ENCODE results near the gene DHCR24.

The DHCR24 gene

DNA sequence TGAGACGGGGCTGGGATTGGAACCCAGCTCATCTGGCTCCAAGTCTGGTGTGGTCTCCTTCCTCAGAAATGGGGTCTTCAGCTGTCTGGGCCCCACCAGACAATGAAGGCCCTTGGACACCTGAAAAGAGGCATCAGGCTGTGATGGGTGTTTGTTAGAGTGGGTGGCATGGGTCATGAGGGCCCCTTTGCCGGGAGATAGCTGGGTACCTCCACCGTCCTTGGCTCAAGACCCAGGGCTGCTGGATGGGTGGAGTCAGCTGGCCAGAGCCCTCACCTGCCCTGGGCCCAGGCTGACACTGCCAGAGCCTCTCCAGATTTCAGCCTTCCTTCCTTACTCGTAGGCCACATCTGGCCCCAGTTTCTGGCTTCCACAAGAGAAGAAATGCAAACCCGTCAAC, 72.4 kb downstream of the DHCR24 start:
- DNase-seq, result no peak

DNA sequence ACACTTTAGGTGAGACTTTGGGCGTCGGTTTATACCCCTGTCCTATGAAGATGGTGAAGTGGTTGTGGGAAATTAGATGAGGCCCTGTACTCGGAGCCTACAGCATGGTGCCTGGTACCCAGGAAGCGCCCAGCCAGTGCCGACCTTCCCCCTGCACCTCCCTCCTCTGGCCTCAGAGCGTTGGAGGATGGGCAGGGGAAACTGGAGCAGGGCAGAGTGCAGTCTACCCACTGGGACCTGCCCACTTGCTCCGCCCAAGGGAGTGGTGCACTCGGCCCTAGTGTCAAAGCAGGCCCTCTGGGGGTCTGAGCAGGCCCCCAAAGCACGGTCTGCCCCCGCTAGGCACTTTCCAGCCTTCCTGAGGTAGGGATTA, 72.9 kb downstream of the DHCR24 start:
- DNase-seq, result no peak

DNA sequence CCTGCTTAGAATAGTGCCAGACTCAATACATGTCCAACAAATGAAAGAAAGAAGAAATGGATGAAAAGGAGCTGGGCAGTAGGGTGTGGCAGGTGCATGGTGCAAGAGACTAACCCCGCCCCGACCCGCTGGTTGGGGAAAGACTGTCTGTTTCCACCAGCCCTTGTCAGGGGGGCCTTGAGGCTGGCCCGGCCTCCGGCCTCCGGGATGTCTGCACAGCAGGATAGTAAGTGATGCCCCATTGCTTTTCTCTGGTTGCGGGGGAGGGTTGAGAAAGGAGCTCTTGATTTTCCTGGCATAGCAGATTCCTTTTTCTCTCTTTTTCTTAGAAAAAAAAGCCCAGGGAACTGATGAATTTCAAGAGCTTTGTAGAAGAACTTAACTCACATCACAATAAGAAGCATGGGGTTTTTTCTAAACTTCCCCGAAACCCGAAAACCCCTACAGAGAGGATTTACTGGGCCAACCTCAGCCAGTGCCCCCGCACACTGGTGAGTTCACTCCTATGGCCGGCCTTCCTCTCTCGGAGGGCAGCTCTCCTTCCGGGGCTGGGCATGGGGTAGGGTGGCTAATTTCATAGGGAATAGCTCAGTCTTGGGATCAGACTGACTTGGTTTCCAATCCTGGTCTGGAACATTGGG, 73.4 kb downstream of the DHCR24 start:
- no peak for DNase-seq

DNA sequence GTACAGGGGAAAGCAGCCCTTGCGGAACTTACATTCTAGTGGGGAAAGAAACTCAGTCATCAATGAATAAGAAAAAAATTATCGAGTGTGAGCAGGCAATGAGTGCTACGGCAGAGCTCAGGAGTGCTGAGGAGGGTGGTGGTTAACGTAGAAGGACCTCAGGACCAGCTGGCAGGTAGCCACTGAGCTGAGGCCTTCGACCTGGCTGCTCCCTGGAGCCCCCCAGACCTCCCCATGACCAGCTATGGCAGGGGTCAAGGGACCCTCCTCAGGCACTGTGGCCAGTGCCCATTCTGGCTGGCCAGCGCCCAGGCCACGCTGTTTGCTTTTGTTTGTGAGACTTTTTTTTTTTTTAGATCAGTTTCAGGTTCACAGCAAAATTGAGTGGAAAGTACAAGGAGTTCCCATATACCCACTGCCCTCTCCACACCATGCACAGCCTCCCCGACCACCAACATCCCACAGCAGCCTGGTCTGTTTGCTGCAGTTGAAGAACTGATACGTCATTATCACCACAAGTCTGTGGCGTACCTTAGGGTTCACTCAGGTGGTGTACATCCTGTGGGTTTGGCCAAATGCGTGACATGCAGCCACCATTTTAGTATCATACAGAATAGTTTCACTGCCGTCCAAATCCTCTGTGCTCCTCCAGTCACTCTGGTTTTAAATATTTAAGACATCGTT, 74.1 kb downstream of the DHCR24 start:
- no peak for DNase-seq

DNA sequence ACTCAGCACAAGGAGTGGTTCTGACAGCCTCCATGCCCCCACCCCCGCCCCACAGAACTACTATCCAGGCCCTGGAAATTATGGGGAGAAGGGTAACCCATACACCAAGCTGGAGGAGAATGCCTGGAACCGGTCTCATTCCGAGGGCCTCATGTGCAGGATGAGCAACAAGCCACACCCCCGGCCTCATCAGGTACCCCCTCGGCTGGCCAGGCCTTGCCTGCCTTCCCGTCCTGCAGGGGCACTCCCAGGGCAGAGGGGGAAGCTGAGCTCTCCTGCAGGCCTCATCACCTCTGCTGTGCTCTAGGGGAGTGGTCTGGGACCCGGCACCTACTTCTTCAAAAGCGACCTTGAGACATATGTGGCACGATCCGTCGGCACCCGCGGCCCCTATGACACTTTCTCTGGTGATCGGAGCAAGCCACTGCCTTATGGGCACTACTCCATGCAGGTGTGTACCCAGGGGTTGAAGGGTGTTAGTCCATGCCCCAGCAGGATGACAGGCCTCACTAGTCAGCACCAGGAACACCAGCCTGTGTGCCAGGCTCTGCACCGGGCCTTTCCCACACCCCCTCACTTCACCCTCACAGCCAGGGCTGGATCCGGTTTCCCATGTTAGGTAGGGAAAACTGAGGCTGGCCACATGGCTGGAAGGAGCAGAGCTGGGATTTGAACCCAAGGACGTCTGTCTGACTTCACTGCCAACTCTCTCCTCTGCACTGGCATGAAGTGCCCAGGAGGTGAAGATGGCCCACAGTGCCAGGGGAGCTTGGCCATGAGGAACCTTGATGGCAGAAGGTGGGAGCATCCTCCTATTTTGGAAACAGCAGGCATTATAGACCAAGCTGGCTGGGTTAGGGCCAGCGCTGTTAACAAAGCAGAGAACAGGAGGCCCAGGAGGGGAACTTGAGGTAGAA, 75.0 kb downstream of the DHCR24 start:
- no peak for DNase-seq

DNA sequence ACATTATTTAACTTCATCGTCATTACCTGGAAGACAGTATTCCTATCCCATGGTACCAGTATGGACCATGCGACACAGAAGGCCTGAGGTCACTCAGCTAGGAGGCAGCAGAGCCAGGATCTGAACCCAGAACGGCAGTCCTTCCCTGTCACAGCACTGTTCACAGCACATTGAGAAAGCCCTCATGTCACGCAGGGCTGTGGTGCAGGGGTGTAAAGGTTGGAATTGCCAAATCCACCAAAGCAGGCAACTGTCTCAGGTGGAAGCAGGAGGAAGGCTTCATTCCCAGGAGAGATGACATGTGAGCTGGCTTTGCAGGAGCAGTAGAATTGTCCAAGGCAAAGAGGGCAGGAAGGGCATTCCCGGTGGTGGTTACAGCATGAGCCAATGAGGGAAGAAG, 75.9 kb downstream of the DHCR24 start:
- DNase-seq, result no peak

DNA sequence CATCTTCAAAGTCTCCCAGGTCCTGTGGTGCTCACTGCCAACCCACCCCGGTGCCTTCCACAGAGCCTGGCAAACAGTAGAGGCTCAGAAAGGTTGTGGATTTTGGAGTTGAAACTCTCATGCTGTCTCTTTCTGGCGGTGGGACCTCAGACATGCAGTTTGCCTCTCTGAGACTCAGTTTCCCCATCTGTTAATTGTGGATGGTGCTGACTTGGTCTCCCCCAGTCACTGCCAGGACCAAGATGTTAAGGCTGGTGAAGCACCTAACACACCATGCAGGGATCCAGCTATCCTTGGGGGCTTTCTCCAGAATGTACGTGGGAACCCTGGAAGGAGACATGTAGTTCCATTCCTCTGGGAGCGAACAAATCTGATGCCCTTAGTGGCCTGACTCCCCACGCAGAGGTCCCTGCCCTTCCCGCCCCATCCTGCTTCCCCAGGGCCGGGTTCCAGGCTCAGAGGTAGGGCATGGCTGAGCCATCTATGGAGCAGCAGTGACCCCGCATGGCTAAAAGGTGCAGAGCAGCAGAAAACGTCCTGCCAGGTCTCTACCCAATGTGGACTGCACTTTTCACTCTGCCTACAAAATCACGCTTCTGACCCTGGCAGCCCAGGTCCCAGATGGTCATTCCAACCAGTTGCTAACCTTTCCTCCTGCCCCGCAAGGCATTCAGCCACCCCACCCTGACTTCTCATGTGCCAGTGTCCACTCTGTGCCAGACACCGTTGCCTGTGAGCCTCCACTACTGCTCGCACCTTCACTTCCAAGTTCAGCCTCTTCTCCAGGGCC, 76.6 kb downstream of the DHCR24 start:
- peak; percentile 41 for DNase-seq

DNA sequence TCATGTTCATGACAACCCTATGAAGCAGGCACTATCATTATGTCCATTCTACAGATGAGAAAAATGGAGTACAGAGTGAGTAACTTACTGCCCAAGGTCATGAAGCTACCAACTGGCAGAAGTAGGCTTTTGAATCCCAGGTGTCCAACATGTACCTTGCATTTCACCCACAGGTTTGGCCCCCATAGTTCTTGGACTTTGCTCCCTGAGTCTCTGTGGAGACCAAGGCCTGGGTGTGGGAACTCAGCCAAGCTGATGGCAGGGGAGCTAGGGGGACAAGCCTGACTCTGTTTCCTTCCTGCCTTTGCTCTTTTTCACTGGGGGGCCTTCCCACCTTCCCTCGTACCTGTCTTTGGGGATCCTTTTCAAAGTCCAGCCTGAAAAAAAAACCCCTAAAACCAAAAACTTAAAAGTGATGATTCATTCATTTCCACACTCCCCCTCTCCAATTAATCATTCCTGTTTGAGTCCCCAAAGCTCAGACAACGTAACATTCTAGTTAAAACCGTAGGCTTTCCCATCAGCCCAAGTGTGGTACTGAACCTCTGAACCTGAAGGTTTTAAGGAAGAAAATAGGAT, 77.4 kb downstream of the DHCR24 start:
- DNase-seq, result no peak

DNA sequence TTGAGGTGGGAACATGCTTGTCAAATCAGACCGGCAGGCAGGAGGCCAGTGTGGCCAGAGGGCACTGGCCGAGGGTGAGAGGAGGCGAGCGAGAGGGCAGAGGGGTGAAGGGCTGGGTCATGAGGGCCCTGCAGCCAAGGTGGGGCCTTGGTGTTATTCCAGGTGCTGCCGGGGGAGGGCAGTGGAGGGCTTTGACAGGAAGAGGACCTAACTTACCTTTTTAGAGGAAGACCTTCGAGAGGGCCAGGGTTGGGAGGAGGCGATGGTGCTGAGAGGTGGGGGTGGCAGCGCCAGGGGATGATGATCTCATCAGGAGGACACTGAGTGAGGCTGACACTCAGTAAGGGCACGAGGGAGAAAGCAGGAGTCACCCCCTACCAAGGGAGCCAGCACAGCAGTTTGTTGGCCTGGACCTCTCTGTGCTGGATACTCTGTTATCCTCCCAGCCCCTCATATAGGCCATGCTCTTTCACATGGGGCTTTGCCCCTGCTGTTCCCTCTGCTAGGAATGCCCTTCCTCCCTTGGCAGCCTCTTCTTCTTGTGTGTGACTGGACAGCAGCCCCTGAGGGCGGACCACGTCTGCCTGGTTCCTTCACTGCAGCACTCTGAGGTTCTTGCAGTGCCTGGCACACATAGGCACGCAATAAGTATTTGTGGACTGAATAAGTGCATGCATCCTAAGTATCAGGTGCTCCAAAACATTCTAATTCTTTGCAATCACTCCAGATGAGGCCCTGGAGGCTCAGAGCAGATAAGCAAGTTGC, 78.4 kb downstream of the DHCR24 start:
- DNase-seq, result no peak

DNA sequence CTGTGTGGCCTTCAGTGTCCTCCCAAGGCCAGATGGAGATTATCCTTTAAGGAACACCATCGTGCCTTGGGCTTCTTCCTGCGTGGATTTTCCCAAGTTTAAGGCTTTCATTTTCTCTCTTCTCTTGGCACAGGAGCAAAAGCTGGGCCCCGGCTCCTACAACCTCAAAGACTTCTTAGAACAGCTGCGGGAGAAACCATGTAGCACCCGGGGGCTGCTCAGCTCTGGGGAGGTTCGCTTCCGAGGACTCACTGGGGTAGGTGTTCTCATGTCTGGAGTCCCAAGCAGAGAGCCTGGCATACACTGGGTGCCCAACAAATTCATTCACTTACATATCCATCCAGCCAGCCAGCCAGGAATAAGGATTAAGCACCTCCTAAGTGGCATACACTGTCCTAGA, 79.2 kb downstream of the DHCR24 start:
- DNase-seq, result no peak

DNA sequence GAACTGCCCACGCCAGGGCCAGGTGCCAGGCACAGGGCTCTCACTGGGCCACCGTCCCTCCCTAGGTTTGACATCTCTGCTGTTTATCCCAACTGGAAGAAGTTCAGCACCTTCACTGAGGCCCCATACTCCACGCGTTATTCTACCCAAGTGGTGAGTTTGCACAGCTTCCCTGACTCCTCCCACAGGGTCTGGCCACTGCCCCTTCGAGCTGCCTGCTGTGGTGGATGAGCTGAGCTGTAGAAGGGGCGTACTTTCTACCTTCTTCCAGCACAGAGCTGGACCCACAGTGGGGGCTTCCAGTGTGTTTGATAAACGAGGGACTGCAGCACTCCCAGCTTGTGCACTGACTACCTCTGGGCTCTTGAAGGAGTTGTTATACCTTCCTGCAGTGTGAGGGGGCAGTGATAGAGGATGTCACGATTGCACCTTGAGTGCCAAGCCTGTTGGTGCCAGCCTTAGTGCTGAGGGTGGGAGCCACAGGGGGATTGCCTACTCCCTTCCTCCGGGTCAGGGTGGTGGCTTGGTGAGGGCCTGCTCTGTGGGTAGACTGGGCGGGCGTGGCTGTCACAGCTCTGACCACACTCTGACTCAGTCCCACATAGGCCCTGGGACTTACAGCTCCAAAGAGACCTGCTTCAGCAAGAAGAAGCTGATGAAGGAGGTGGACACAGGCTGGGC, 79.9 kb downstream of the DHCR24 start:
- no peak for DNase-seq

DNA sequence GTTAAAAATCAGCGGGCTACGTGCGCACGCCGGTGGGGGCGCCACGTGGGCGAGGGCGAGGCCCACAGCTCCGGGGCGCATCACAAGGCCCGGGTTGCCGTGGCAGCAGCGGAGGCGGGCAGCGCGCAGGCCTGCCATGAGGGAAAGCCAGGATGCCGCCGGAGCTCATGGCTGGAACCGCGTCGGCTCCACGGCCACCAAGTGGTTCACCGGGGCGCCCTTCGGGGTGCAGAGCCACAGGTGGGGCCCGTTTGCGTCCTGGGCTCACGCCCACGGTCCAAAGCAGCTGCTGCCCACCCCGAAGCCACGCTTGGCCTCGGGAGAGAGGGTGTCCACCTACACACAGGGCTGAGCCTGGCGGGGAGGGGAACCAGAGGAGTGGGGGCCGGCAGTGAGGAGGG, 81.0 kb downstream of the DHCR24 start:
- no peak for DNase-seq

DNA sequence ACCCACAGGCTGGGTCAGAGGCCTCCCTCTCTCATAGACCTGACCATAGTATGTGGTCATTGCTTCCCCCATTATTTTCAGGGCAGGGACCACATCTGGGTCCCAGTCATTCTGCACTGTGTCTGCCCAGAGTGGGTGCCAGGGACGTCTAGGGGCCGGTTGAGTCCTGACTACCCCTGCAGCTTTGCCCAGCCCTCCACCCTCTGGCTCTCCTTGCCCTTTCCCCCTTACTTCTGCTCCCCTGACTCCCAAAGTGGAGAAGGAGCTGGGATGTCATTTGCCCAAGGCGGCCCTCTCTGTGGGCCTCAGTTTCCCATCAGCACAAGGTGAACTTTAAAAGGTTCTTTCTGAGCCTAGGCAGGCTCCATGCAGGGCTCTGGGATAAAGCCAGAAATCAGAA, 81.5 kb downstream of the DHCR24 start:
- DNase-seq, result no peak

DNA sequence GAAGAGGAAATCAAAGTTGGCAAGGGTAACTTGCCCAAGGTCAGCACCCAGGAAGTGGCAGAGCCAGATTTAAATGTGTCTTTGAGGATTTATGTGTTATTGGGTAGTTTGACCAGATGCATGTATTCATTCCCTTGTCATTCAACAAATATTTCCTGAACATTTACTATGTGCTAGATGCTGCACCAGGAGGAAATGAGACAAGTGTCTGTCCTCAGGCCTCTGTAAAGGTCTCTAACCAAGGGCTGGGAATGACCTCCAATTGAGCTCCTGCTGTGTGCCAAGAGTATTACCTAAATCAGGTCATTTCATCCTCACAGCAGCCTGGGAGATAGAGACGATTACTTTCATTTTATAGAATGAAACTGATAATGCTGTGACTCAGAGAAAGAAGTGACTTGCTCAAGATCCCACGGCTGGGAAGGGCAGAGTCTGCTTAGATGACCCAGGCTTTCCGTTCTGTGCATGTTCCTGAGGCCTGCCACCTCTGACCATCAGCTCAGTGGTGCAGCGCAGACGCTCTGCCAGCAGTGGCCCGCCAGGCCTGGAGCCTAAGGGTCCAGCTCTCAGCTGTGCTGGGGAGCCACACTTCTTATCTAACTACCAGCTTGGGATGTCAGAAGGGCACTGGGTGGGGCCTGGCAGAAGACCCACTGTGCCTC, 82.4 kb downstream of the DHCR24 start:
- no peak for DNase-seq

DNA sequence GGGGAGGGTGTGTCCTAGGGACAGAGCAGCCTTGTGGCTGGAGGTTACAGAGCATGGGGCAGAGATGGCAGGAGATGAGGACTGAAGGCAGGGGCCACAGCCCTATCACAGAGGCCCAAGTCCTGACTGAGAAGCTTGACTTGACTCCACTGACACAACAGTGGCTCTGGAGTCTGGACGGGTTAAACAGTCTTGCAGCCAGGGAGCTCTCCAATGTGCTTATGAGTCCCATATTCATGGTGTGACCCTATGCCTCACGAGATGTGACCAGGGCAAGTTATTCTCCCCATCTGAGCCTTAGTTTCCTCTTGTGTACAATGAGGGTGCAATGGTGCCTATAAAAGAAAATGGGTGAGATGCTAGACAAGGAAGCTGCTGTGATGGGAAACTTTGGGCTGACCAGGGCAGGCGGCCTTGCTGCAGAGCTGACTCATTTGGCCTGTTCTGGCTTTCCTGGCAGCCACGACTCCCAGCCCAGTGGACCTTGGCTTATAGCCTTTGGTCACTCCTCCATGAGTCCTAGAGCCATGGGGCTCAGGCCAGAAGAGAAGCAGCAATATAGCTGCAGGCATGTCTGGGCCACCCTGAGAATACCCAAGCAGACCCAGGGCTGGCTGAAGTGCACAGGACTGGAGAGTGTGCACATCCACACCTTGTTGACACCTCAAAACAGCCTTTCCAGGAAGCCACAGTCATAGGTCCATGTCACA, 83.1 kb downstream of the DHCR24 start:
- no peak for DNase-seq

DNA sequence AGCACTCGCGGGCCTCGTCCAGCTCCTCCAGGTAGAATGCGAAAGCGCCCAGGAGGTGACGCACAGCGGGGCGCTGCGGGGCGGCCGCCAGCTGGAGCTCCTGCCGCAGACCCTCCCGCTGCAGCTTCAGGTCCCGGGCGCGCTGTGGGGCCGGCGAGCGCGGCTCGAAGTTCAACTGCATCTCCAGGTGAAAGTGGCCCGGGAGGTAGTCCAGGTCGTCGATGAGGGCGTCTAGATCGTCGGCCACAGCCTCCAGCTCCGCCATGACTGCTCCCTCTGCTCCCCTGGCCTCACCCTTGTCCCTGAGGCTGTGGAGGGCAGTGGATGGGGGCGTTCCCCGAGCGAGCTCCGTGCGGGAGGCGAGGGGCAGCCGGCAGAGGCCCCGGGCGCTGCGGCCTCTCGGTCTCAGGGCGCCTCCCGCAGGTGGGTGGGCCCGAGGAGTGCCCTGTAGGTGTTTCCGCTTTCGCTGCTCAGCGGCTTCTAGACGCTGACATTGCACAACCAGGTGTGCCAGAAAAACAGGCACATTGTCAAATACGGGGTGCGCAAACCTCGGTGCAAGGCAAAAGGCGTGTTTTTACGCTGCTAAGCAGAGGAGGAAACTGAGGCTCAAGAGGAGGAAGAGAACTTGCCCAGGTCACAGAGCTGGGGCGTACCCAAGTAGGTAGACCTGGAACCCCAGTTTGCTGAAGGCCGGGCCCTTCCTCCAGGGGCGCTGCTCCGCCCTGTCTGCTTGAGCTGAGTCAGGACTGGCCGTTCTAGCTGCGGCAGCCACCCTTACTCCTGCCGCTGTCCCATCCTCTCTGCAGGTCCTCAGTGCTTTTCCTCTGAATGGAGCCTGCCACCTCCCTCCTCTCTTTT, 85.9 kb downstream of the DHCR24 start, which contains the start of gene TTC22:
Gene TTC22, minus strand, starts transcription at position 425 of the 861 bp plus-strand sequence. Its CDS starts 160 bp downstream, at position 265.
- no peak for DNase-seq

DNA sequence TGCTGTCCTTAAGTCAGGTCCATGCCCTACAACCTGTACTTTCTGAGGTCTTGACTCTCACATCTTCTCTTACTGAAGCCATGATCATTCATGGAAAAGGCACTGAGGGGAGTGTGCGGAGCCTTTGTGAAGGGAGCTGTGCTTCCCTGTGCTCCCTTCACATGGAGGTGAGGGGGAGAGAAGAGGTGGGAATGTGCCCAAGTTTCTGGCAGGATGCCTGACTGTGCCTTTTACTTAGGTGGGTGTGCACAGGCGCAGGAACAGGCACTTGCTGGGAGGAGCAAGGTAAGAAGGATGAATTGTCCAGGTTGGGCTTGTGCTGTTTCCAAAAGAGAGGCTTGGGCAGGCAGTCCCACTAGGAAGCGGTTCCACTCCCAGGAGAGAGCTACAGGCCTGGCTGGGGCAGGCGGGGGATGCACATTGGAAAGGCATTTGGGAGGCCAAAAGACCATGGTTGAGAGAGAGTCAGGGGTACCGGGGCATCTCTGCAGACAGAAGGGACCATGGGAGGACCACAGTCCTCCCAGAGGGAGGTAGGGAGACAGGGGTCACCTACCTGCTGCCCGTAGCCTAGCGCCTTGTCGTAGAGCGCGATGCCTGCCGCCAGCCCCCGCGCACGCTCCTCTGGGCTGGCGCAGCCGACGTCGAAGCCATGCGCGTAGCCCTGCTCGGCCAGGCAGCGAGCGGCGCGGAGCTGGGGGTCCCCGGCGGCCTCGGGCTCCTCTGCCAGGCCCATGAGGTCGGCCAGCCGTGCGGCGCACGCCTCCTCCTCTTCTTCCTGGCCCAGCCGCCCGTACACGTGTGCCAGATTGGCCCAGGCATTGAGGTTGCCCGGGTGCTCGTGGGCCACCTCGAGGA, 86.7 kb downstream of the DHCR24 start:
- DNase-seq, result no peak

Data from COR-L47 (cell line).